Neural cell (in vitro differentiated cells): ENCODE measurements around the gene MYADML2. TPM values are rescaled to one million over a fixed set of nuclear protein-coding genes. Genes with fewer than 3 reads are reported as not detected.

ENCODE experiments used
- H2AFZ ChIP-seq: fragments of 200-600, 300-800 bp; sonication (generic), shearing (Covaris generic); 2 replicates; pipeline ENCODE4 v1.6.0; 2014; ENCODE audit warnings: low read depth, mild to moderate bottlenecking, antibody characterized with exemption, low read length, moderate library complexity
- H3F3A ChIP-seq: fragments of 200-600 bp; shearing (Covaris generic); 2 replicates; pipeline ENCODE4 v1.6.1; 2016; ENCODE audit warnings: mild to moderate bottlenecking, moderate library complexity, mixed read lengths, antibody characterized with exemption, low read length; ENCODE audit not compliant: insufficient read depth, poor library complexity, severe bottlenecking
- H3K27ac ChIP-seq: fragments of 200-600, 300-800 bp; sonication (generic), shearing (Covaris generic); 2 replicates; pipeline ENCODE4 v1.5.1; 2014; ENCODE audit warnings: mild to moderate bottlenecking, low read length, moderate library complexity
- H3K27me3 ChIP-seq: fragments of 300-800, 200-600 bp; sonication (generic), shearing (Covaris generic); 2 replicates; pipeline ENCODE4 v1.6.0; 2014; ENCODE audit warnings: mild to moderate bottlenecking, low read depth, low read length, moderate library complexity; ENCODE audit not compliant: insufficient read depth
- H3K36me3 ChIP-seq: fragments of 300-800, 200-600 bp; sonication (generic), shearing (Covaris generic); 2 replicates; pipeline ENCODE4 v1.5.1; 2014; ENCODE audit warnings: mild to moderate bottlenecking, antibody characterized with exemption, low read length, moderate library complexity; ENCODE audit not compliant: insufficient read depth
- H3K4me2 ChIP-seq: fragments of 300-800, 200-600 bp; sonication (generic), shearing (Covaris generic); 2 replicates; pipeline ENCODE4 v1.6.0; 2014; ENCODE audit warnings: mild to moderate bottlenecking, low read length
- H3K4me3 ChIP-seq: fragments of 300-800, 200-600 bp; sonication (generic), shearing (Covaris generic); 2 replicates; pipeline ENCODE4 v1.5.1; 2014; ENCODE audit warnings: mild to moderate bottlenecking, low read length, moderate library complexity
- H3K79me2 ChIP-seq: fragments of 200-600 bp; shearing (Covaris generic); replicated peaks from 2 replicates; pipeline ENCODE4 v1.6.0; 2014; ENCODE audit warnings: mild to moderate bottlenecking, low read length, moderate library complexity; ENCODE audit not compliant: insufficient read depth
- H3K9ac ChIP-seq: fragments of 300-800, 200-600 bp; sonication (generic), shearing (Covaris generic); 2 replicates; pipeline ENCODE4 v1.6.1; 2016; ENCODE audit warnings: mild to moderate bottlenecking, low read length, mixed read lengths
- H3K9me2 ChIP-seq: fragments of 200-600 bp; shearing (Covaris generic); 2 replicates; pipeline ENCODE4 v1.6.1; 2016; ENCODE audit warnings: mild to moderate bottlenecking, low read length, mixed read lengths; ENCODE audit not compliant: insufficient read depth
- H3K9me3 ChIP-seq: fragments of 200-600, 300-800 bp; sonication (generic), shearing (Covaris generic); 2 replicates; pipeline ENCODE4 v1.6.1; 2016; ENCODE audit warnings: mild to moderate bottlenecking, mixed run types, low read length, moderate library complexity, mixed read lengths
- H4K20me1 ChIP-seq: fragments of 200-600 bp; shearing (Covaris generic); 2 replicates; pipeline ENCODE4 v1.6.1; 2016; ENCODE audit warnings: mild to moderate bottlenecking, mixed run types; ENCODE audit not compliant: insufficient read depth
- CTCF ChIP-seq: fragments of 450-650 bp; IDR thresholded peaks from 2 replicates; pipeline ENCODE4 v1.5.1; 2014; ENCODE audit warnings: antibody characterized with exemption, mild to moderate bottlenecking, moderate library complexity; ENCODE audit not compliant: poor library complexity, severe bottlenecking
- EP300 ChIP-seq: fragments of 450-650 bp; conservative IDR thresholded peaks from 2 replicates; pipeline ENCODE4 v1.6.1; 2014; ENCODE audit warnings: antibody characterized with exemption, mild to moderate bottlenecking, moderate library complexity; ENCODE audit not compliant: poor library complexity, severe bottlenecking
- EZH2 ChIP-seq: fragments of 200-600, 300-800 bp; shearing (Covaris generic), sonication (generic); IDR thresholded peaks from 2 replicates; pipeline ENCODE4 v1.6.1; 2014; ENCODE audit warnings: antibody characterized with exemption, low read length, borderline replicate concordance, mild to moderate bottlenecking; ENCODE audit not compliant: insufficient read depth, poor library complexity, severe bottlenecking
- MXI1 ChIP-seq: fragments of 450-650 bp; conservative IDR thresholded peaks from 2 replicates; pipeline ENCODE4 v1.6.1; 2014; ENCODE audit warnings: antibody characterized with exemption, mild to moderate bottlenecking; ENCODE audit not compliant: poor library complexity, severe bottlenecking
- POLR2AphosphoS5 ChIP-seq: IDR thresholded peaks from 2 replicates; pipeline ENCODE4 v1.6.1; 2012
- RAD21 ChIP-seq: fragments of 450-650 bp; conservative IDR thresholded peaks from 2 replicates; pipeline ENCODE4 v1.6.1; 2014; ENCODE audit warnings: antibody characterized with exemption, mild to moderate bottlenecking, moderate library complexity
- REST ChIP-seq: IDR thresholded peaks from 2 replicates; pipeline ENCODE4 v1.6.1; 2012; ENCODE audit warnings: borderline replicate concordance
- SMC3 ChIP-seq: fragments of 450-650 bp; conservative IDR thresholded peaks from 2 replicates; pipeline ENCODE4 v1.6.1; 2014; ENCODE audit warnings: antibody characterized with exemption, mild to moderate bottlenecking, moderate library complexity; ENCODE audit not compliant: poor library complexity
- TAF1 ChIP-seq: IDR thresholded peaks from 2 replicates; pipeline ENCODE4 v1.6.1; 2012; ENCODE audit warnings: low read depth
- polyA plus RNA-seq: library from polyadenylated mRNA; depleted of rRNA; stranded (reverse); fragments of >200 nt; gene quantifications from 2 replicates; pipeline ENCODE4 v1.2.3, GENCODE V29; 2014

Gene MYADML2
- polyA plus RNA-seq, 1 donor from 2014 or later, result 1.1 TPM

- Histone ChIP-seq H3K4me3 (no peak overlapping the region), H3F3A (no peaks in the 10 kb centered on the region), H4K20me1 (no peaks in the 10 kb centered on the region), H2AFZ (no peak overlapping the region), H3K9ac (no peak overlapping the region), H3K4me2 (no peak overlapping the region), H3K27me3 (peaks cover 63% of the 10 kb centered on the region), H3K27ac (no peak overlapping the region), H3K79me2 (no peaks in the 10 kb centered on the region), H3K9me2 (no peaks in the 10 kb centered on the region), H3K36me3 (no peaks in the 10 kb centered on the region), H3K9me3 (no peaks in the 10 kb centered on the region)
- no peak for TF ChIP-seq EP300
- no peak for TF ChIP-seq TAF1
- no peak for TF ChIP-seq RAD21
- TF ChIP-seq CTCF, result no peak
- no peak for TF ChIP-seq SMC3
- no peak for TF ChIP-seq EZH2
- no peak for TF ChIP-seq REST
- no peak for TF ChIP-seq POLR2AphosphoS5
- no peak for TF ChIP-seq MXI1
Measured at GRCh38 chr17:81961521-81962498, 14.8 kb upstream of the MYADML2 start.

- Histone ChIP-seq H3K36me3 (no peaks in the 10 kb centered on the region), H3K27ac (no peak within 1 kb of the TSS), H3K27me3 (peaks cover 63% of the 10 kb centered on the region), H3K9ac (no peak within 1 kb of the TSS), H3K4me2 (no peak within 1 kb of the TSS), H3K9me3 (no peaks in the 10 kb centered on the region), H2AFZ (no peak within 1 kb of the TSS), H3K79me2 (no peaks in the 10 kb centered on the region), H4K20me1 (no peaks in the 10 kb centered on the region), H3F3A (no peaks in the 10 kb centered on the region), H3K9me2 (no peaks in the 10 kb centered on the region), H3K4me3 (peak within 1 kb of the TSS; percentile 50)
- TF ChIP-seq EP300, result no peak
- no peak for TF ChIP-seq EZH2
- TF ChIP-seq REST, result no peak
- no peak for TF ChIP-seq RAD21
- no peak for TF ChIP-seq POLR2AphosphoS5
- no peak for TF ChIP-seq SMC3
- no peak for TF ChIP-seq CTCF
- no peak for TF ChIP-seq TAF1
- TF ChIP-seq MXI1, result no peak
Measured at GRCh38 chr17:81961087-81961511, 14.1 kb upstream of the MYADML2 start, which contains the start of gene NOTUM. NOTUM (minus strand) TSS chr17:81961187; CDS start chr17:81960909, 278 bp downstream.
